Coronary artery (tissue), 2 donors: Measurements from ENCODE around the gene FASTKD1.
"Not testable (repeated sequence)": the region's sequence is repeated elsewhere in the genome, so short reads cannot be mapped to it uniquely, and the experiment has no call there.

ENCODE experiments used
- DNase-seq: peaks from one replicate; pipeline ENCODE4 v3.0.0-alpha.2; 2017; ENCODE audit warnings: low spot score
- H3K27ac ChIP-seq, 2 donors: fragments of 200-600 bp; sonication (generic); one replicate each; pipeline ENCODE4 v1.5.1; 2016 to 2019
- H3K4me3 ChIP-seq: fragments of 200-600 bp; sonication (generic); 2 replicates; pipeline ENCODE4 v1.5.1; 2016; ENCODE audit warnings: mild to moderate bottlenecking, moderate library complexity
- CTCF ChIP-seq: fragments of 200-600 bp; sonication (generic); IDR thresholded peaks from one replicate; pipeline ENCODE4 v1.5.1; 2019; ENCODE audit warnings: antibody characterized with exemption

The FASTKD1 gene

DNA sequence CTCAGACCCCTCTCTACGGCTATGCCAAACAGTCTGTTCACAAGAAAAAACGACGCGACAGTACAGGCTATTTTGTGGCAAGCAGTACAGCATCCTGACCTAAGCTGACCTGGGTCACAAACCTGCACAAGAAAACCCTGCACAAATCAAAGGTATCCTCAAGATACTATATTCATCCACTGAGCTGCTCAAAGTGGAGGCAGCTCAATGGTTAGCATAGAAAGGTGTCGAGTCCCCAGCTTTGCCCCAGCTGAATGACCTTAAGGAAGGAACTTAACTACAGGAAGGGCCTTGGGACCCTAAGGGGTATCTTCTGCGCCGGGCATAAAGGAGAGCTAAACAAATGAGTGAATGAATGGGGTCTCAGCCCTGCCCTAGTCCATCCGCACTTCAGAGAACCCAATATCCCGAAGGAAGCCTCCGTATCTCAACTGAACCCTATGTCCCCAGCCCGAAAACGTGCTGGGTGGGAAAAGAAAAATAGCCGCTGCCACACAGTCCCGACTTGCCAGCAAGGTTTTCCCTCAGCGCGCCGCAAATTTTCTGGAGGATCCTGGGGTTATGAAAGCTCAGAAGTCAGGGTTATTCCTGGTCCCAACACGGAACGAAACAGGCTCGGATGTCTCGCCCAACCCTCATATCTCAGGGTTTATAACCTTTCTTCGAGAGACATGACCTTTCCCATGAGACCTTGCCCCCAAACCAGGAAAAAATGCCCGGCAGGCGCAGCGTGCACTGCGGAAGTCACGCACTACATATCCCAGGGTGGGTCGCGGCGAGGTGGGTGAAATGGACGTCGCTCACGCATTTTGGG lies at the start of gene FASTKD1:
TSS of gene FASTKD1 (minus strand) at position 706 of the 814 bp plus-strand sequence. CDS start 1,836 bp downstream, outside the sequence.
- Histone ChIP-seq H3K27ac (peak within 1 kb of the TSS in 1 of 2 donors; percentile 73), H3K4me3 (peak within 1 kb of the TSS; percentile 77)
- TF ChIP-seq CTCF: no peak
- peak; percentile 90 for DNase-seq

DNA sequence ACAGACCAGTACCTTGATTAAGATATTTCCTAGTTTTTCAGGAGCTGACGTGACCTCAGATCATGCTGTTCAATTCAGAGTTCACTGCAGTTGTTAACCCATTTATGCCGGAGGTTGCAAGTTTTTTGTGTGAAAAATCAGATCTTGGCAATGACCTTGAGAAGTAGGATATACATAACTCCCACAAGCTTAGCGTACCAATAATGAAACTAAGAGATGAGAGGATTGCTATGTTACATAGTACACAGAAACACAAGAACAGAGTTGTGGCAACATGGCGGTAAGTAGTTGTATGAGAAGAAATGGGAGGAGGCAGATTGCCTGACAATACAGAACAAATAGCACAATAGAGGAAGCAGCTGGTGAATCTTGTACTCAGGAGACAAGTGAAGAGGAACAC lies 49.6 kb upstream of the FASTKD1 start:
- no peak for DNase-seq
- no peak for TF ChIP-seq CTCF
- Histone ChIP-seq H3K27ac (no peak overlapping the region), H3K4me3 (no peak overlapping the region)

DNA sequence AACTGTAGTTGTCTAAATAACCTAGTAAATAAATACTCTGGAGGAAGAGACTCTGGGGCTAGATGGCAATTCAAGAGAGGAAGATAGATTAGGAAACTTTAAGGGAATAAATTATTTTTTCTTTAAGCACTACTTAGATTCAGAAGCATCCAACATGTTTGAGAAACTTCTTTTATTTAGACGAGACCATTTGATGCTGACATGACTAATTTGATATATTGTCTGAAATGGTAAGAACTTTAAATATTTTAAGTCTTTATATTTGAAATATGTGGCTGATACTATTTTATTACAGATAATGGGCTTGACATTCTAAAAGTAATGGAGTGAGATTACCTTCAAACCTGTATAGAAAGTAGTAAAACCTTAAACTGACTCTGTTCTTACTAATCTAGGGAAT lies 46.8 kb upstream of the FASTKD1 start:
- DNase-seq: no peak
- H3K4me3 ChIP-seq: no peak overlapping the region
- TF ChIP-seq CTCF: no peak
- no peak overlapping the region for H3K27ac ChIP-seq

- Histone ChIP-seq H3K4me3 (no peak overlapping the region), H3K27ac (no peak overlapping the region)
- no peak for DNase-seq
- no peak for TF ChIP-seq CTCF
Observed at GRCh38 chr2:169619946-169620345, 46.3 kb upstream of the FASTKD1 start.

GRCh38 chr2:169615982-169616381 lies 42.3 kb upstream of the FASTKD1 start:
- H3K4me3 ChIP-seq, DNase-seq: not testable (repeated sequence)

DNA sequence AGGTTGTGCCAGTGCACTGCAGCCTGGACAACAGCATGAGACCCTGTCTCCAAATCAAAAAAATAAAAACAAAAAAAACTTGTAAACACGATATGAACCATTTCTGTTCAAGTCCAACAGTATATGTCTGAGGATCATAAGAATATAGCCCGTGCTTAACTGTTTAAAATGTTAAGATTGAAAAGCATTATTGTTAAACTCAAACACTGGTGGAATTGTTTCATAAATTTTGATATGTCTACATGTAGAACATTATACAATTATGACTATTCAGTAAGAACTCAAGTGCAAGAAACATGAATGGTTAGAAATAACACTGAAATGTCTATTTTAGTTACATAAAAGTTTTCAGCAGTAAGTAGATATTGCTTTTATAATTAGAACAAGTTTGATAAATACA lies 40.2 kb upstream of the FASTKD1 start:
- no peak overlapping the region for H3K4me3 ChIP-seq
- no peak overlapping the region for H3K27ac ChIP-seq
- no peak for DNase-seq
- no peak for TF ChIP-seq CTCF

More at GRCh38 chr2:169615982-169616381, 42.3 kb upstream of the FASTKD1 start:
- not testable (repeated sequence) for H3K27ac ChIP-seq

DNA sequence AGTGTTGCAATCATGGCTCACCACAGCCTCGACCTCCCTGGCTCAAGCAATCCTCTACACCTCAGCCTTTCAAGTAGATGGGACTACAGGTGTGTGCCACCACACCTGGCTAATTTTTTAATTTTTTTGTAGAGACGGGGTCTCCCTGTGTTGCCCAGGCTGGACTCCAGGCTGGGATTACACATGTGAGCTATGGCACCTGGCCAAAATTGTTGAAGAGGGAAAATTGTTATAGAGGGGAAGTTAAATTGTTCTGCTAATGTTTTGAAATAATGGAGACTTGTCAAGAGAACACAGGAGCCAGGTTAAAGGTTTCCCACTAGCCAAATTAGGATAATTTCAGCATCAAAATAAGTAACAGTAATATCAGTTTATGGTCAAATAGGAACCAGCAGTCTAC lies 35.6 kb upstream of the FASTKD1 start:
- DNase-seq: no peak
- Histone ChIP-seq H3K27ac (no peak overlapping the region), H3K4me3 (no peak overlapping the region)
- TF ChIP-seq CTCF: no peak
